HG02588 (cell line): Measurements from ENCODE around the gene CBFA2T2.

Source experiments
- ATAC-seq: cut with Tn5 transposase; IDR thresholded peaks from one replicate; pipeline ENCODE4 v1.9.1; 2021; ENCODE audit warnings: mild to moderate bottlenecking, moderate library complexity; ENCODE audit not compliant: unreplicated experiment

CBFA2T2 gene

GRCh38 chr20:33649201-33649681 is 159.3 kb downstream of the CBFA2T2 start:
- no peak for ATAC-seq

- no peak for ATAC-seq
Observed at GRCh38 chr20:33650111-33650752, 160.3 kb downstream of the CBFA2T2 start.

GRCh38 chr20:33650753-33651561 is 161.1 kb downstream of the CBFA2T2 start:
- no peak for ATAC-seq

- ATAC-seq = no peak
Observed at GRCh38 chr20:33651562-33652048, 161.7 kb downstream of the CBFA2T2 start.

GRCh38 chr20:33653218-33653899 is 163.5 kb downstream of the CBFA2T2 start:
- no peak for ATAC-seq

- no peak for ATAC-seq
Observed at GRCh38 chr20:33653900-33654596, 164.2 kb downstream of the CBFA2T2 start.

GRCh38 chr20:33654680-33655161 is 164.8 kb downstream of the CBFA2T2 start:
- no peak for ATAC-seq

- ATAC-seq = no peak
Observed at GRCh38 chr20:33655164-33655563, 165.3 kb downstream of the CBFA2T2 start.

- ATAC-seq = no peak
Observed at GRCh38 chr20:33656010-33656782, 166.3 kb downstream of the CBFA2T2 start.

GRCh38 chr20:33656783-33657703 is 167.1 kb downstream of the CBFA2T2 start:
- no peak for ATAC-seq

GRCh38 chr20:33657704-33658095 is 167.8 kb downstream of the CBFA2T2 start:
- no peak for ATAC-seq

GRCh38 chr20:33658510-33658909 is 168.6 kb downstream of the CBFA2T2 start:
- no peak for ATAC-seq

GRCh38 chr20:33658929-33659328 is 169.0 kb downstream of the CBFA2T2 start:
- ATAC-seq = no peak

- no peak for ATAC-seq
Observed at GRCh38 chr20:33659341-33660034, 169.6 kb downstream of the CBFA2T2 start.

- ATAC-seq = no peak
Observed at GRCh38 chr20:33660035-33660684, 170.3 kb downstream of the CBFA2T2 start.

GRCh38 chr20:33660685-33661058 is 170.8 kb downstream of the CBFA2T2 start:
- no peak for ATAC-seq

GRCh38 chr20:33662172-33662571 is 172.3 kb downstream of the CBFA2T2 start, which contains the start of gene C20orf144:
Gene C20orf144 (plus strand): TSS chr20:33662327. CDS start chr20:33662346, 19 bp downstream.
- ATAC-seq = no peak
